Activated T-cell treated with anti-CD3 and anti-CD28 coated beads for 24 hours (primary cell): ENCODE results near the gene DSCAML1.

Experiments used
- DNase-seq: peaks from one replicate; pipeline ENCODE4 v3.0.0-alpha.2; 2020; ENCODE audit warnings: low read depth

DSCAML1 gene

GRCh38 chr11:117488996-117489952, 307.7 kb downstream of the DSCAML1 start:
- no peak for DNase-seq

DNA sequence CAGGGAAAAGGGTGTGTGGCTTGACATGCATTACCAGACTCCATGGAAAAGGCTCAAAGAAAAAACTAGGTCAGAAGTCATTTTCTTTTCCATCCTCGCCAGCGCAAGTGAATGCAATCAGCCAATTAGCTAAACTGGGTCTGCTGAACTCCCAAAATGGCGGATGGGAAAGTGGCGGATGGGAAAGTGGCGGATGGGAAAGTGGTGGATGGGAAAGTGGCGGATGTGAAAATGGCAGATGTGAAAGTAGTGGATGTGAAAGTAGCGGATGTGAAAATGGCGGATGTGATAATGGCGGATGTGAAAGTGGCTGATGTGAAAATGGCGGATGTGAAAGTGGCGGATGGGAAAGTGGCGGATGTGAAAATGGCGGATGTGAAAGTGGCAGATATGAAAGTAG, 311.0 kb downstream of the DSCAML1 start:
- no peak for DNase-seq

GRCh38 chr11:117484156-117484555, 312.9 kb downstream of the DSCAML1 start:
- DNase-seq: no peak

DNA sequence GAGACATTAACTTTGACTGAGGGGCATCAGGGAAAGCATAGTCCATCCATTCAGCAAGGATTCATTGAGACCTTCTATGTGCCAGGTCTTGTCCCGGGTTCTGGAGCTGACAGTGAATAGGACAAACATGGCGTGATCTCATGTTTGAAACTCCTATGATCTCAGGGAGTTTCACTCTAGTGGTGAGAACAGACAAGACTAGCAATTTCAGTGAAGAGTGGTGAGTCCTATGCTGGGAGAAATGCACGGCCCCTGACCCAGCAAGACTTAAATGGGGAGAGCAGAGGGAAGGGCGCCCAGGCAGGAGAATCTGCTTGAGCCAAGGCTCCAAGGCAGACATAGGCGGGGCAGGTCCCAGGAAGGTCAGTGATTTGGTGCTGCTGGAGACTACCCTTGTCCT, 313.6 kb downstream of the DSCAML1 start:
- no peak for DNase-seq

GRCh38 chr11:117482881-117483280, 314.1 kb downstream of the DSCAML1 start:
- no peak for DNase-seq

- no peak for DNase-seq
Measured at GRCh38 chr11:117481885-117482284, 315.1 kb downstream of the DSCAML1 start.

DNA sequence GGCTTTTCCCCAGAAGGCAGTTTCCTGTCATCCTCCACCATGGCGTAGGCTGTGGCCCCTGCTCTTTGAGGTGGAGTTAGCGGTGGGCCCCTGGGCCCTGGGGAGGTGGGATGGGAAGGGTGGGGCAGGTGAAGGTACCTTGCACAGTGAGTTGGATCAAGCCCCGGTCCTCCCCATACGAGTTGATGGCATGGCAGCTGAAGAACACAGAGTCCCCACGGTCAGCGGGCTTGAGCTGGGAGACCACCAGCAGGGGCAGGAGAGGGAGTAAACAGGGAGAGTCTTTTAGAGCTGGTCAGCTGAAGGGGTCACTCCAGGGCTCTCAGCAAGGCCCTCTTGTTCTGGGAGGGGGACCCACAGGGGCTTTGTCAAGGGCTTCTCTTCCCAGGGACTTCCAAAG, 316.0 kb downstream of the DSCAML1 start:
- DNase-seq: no peak

DNA sequence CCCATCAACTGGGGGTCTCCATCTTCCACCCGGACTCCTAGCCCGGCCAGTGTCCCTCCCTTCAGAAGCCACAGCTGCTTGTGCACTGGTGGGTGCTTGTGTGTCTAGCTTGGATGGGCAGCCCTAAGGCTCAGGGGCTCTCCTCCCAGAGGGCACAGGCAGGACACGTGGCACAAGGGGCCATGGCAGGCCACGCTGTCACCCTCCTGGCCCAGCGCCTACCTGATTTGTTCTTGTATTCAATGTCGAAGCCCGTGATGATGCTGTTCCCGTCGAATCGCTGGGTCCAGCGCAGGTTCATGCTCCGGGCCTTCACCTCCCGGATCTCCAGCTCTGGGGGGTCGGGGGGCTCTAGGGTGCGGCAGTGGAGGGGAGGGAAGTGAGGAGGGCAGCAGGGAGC, 316.8 kb downstream of the DSCAML1 start:
- DNase-seq: no peak

GRCh38 chr11:117479372-117479771, 317.6 kb downstream of the DSCAML1 start:
- DNase-seq: no peak

DNA sequence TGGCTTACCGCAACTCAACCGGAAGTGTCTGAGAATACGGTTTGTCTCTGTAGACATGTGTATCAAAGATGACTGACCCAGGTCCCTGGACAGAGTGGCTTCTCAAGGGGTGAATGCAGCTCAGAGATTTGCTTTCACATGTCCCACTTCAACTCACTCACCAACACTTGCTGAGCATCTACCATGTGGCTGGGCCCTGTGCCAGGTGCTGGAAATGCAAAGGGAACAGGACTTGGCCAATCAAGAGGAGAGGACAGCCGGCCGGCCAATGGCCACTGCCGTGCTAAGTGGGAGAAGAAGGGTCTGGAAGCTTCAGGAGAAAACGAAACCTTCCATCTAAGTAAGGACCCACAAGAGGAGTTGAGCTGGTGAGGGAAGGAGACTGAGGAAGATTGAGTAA, 318.1 kb downstream of the DSCAML1 start:
- DNase-seq: no peak

GRCh38 chr11:117478126-117478860, 318.7 kb downstream of the DSCAML1 start:
- DNase-seq: no peak

DNA sequence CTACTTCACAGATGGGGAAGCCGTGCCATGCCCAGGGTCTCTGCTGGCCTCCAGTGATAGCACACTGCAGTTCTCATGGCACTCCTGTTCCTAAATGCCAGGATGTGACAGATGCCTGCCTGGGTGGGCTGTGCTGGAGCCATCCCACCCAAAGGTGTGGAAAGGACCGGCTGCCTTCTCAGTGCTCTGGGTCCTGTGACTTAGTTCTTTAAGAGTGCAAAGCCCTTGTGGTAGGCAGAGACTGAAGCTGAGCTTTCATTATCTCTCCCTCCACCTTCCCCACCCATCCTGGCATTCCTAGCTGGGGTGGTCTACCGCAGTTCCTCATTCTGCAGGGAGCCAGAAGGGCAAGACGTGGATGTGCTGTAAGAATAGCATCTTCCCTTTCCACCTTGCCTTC, 319.3 kb downstream of the DSCAML1 start:
- DNase-seq: no peak

DNA sequence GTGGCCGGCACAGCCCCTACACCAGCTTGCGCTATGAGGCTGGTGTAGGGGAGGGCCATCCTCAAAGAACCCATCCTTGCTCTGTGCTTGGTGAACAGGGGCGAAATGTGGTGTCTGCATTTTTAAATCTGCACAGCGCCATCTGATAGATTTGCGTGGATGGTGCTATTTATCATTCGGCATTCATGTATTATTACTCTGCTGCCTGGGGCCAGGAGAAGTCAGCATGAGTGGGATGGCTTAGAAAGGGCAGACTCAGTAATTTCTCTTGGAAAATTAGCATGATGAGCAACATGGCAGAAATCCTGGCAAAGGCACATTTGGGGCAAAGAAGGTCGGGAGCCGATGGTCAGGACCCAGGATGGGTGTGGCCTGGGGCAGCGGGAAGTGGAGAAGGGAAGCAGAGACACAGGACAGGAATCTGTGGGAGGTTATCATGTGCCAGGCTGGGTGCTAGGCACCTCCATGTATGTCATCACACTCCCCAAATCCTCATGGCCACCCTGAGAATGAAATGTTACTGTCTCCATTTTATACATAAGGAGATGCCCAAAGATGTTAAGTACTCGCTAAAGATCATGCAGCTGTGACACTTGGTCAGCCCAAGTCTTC, 320.4 kb downstream of the DSCAML1 start:
- no peak for DNase-seq

GRCh38 chr11:117475716-117476530, 321.1 kb downstream of the DSCAML1 start:
- DNase-seq: no peak

- DNase-seq: no peak
Measured at GRCh38 chr11:117473481-117474091, 323.4 kb downstream of the DSCAML1 start.

DNA sequence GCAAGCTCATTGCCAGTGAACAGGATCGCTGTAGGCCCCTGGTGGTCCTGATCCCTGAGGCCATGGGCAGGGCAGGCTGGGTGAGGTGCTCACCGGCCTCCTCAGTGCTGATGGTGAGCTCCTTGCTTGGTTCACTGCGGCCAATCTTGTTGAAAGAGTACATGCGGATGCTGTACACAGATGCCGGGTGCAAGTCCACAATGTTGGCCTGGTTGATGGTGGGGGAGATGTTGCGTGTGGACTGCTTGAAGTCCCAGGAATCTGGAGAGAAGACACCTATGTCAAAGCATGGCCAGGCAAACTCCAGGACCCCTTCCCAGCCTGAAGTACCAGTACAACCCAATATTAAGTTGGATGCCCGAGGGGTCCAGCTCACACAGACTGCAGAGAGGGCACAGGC, 325.2 kb downstream of the DSCAML1 start:
- DNase-seq: no peak

GRCh38 chr11:117470576-117470975, 326.4 kb downstream of the DSCAML1 start:
- no peak for DNase-seq

DNA sequence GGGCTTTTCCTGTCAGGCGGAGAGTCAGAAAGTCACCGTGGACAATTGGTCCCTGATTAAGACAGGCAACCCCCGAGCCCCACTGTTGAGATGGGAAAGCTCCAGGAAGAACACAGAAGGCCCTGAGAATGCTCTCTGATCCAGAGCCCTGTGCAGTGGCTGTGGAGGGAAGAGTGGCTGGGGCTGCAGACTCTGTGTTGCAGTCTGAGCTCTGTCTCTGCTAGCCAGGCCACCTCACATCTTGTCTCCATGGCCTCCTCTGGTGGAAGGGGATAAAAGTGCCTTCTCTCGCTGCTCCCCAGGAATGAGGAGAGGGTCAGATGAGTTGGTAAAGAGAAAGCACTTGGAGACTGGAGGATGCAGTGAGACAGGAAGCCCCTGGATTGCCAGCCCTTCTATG, 328.1 kb downstream of the DSCAML1 start:
- DNase-seq: no peak

DNA sequence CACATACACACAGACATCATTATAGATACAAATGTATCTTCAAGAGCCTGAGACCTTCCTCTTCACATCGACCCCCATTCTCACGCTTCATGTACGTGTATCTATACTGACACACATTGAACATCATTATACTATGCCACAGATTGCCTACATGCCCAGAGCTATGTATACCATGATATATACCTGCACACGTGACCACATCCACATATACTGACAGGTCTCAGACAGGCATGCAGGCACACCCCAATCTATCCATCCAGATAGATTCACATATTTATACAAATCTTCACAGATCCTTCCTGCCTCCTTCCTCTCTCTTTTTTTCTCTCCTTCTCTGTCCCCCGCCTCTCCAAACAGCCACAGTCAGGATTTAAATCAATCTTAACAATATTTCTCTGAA, 329.2 kb downstream of the DSCAML1 start:
- DNase-seq: no peak

- no peak for DNase-seq
Measured at GRCh38 chr11:117466966-117467365, 330.1 kb downstream of the DSCAML1 start.

DNA sequence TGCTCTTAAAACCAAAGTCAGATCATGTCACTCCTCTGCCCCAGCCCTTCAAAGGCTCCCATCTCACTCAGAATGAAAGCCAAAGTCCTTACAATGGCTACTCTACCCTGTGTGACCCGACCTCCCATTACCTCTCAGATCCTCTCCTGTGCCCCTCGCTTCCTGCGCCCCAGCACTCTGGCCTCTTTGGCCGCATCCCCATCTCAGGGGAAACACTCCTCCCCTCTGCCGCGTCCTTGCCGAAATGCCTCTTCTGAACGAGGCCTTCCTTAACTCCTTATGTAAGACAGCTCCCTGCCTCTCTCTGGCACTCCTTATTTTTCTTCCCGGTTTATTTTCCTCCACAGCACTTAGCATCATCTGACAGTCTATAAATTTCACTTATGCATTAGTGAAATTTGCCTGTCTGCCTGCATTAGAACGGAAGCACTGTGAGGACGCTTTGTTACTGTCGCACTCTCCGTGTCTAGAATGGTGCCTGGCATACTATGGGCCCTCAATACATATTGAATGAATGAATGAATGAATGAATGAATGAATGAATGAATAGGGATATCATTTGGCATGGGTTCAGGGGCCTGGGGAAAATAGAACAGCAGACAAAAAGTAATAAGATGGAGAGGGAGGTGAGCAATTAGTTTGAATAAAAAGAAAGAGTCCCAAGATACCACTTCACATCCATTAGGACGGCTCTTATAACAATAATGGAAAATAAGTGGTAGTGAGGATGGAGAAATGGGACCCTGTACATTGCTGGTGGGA, 331.6 kb downstream of the DSCAML1 start:
- DNase-seq: no peak
